ENCODE measurements around the gene CPTP. TPM values are rescaled to one million over a fixed set of nuclear protein-coding genes. Genes with fewer than 3 reads are reported as not detected.

Gene CPTP
- total RNA-seq, 1 experiment from 2014 or later: 22.2 TPM

DNA sequence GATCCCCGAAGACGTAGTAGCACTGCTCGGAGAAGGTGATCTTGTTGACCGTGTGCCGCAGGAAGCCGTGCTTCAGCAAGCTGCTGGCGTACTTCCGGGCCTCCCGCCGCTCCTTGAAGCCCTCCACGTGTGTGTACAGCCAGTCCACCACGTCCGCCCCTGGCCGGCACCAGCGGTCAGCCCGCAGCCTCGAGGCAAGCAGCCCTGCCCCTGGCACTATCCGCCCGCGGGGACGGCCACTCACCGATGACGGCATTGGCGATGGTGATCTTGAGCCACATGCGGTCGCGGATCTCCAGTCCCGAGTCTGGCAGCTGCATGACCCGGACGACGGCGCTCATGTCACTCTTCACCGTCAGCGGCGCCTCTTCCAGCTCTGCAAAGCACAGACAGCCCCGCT is 13.7 kb downstream of the CPTP start:
- in situ Hi-C loops (cut with HindIII; ENCODE audit: low pct_unique_long_range_greater_than_20kb, low sequenced_read_pairs): no loop called here
- no peak for DNase-seq (ENCODE audit: low read depth, low spot score)

DNA sequence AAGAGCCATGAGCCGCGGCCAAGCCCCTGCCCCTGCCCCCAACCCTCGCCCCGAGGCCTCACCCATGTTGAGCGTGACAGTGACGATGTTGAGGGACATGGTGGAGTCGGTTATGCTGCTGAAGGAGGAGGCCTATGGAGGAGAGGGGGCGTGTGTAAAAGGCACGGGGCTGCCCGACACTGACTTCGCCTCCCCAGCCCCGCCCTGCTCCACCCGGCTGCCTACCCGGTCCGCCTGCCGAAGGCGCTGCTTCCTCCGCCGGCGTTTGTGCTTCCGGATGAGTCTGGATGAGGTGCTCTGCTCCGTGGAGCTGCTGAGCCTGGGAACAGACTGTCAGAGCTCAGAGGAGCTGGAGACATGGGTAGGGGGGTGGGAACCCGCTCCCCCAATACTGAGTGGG is 15.6 kb downstream of the CPTP start:
- in situ Hi-C loops (cut with HindIII; ENCODE audit: low pct_unique_long_range_greater_than_20kb, low sequenced_read_pairs): no loop called here

DNA sequence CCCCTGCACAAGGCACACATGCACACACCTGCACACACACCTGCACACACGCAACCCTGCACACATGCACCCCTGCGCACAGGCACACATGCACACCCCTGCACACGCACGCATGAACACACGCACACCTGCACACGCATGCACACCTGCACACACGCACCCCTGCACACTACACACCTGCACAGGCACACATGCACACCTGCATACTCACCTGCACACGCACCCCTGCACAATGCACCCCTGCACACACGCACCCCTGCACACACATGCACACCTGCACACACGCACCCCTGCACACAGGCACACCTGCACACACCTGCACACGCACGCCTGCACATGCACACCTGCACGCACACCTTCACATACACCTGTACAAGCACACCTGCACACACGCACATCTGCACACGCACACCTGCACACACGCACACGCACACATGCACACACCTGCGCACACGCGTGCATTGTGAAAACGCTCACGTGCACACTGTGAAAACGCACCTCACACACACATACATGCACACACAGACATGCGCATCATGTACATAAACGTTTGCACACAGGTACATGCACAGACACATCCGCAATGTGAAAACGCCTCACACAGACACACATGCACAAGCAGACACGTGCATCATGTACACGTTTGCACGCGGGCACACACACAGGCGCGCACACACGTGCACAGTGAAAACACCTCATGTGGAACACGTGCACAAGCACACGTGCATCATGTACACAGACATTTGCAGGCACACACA is 16.4 kb downstream of the CPTP start:
- in situ Hi-C loops (cut with HindIII; ENCODE audit: low pct_unique_long_range_greater_than_20kb, low sequenced_read_pairs): no loop called here
- no peak for DNase-seq (ENCODE audit: low read depth, low spot score)

More for the DNA sequence above, 15.6 kb downstream of the CPTP start:
- DNase-seq (ENCODE audit: low read depth, low spot score): no peak

DNA sequence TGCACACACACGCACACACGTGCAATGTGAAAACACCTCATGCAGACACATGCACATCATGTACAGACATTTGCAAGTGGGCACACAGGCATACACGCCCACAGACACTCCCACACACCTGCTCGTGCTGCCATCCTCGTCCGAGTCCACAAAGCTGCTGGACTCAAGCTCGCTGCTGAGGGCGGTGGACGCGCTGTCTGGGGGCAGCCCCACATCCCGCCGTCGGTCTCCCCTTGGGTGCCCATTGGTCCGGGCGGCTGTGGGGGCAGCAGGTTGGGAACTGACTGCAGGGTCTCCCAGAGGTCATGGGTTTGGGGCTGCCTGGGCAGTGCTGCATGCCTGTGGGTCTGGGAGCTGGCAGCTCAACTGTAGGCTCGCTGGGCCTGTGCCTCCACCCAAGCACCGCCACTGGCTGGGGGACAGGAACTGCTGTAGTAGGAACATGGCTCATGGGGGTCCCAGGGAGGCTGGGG is 17.0 kb downstream of the CPTP start:
- in situ Hi-C loops (cut with HindIII; ENCODE audit: low pct_unique_long_range_greater_than_20kb, low sequenced_read_pairs): no loop called here
- no peak for DNase-seq (ENCODE audit: low read depth, low spot score)

DNA sequence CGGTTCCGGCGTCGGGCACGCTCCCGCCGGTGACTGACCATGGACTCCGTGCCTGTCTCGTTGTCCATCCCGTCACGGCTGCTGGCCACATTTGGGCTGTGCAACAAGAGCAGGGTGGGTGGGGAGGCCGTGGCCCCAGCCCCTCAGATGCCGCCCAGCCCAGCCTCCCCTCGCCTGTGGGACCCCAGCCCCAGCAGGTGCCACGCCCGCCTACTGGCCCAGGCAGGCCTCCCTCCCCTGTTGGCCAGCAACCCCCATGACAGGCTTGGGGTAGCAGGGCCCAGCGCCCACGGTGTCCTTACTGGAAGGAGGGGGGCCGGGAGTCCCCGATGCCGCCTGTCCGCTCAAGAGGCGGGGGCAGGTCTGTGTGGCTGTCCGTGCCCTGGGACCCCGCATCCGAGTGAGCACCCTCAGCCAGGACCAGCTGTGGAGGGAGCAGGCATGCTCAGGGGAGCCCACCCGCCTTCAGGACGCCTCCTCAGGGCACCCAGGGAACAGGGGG is 17.5 kb downstream of the CPTP start:
- DNase-seq (ENCODE audit: low read depth, low spot score): no peak
- in situ Hi-C loops (cut with HindIII; ENCODE audit: low pct_unique_long_range_greater_than_20kb, low sequenced_read_pairs): no loop called here

DNA sequence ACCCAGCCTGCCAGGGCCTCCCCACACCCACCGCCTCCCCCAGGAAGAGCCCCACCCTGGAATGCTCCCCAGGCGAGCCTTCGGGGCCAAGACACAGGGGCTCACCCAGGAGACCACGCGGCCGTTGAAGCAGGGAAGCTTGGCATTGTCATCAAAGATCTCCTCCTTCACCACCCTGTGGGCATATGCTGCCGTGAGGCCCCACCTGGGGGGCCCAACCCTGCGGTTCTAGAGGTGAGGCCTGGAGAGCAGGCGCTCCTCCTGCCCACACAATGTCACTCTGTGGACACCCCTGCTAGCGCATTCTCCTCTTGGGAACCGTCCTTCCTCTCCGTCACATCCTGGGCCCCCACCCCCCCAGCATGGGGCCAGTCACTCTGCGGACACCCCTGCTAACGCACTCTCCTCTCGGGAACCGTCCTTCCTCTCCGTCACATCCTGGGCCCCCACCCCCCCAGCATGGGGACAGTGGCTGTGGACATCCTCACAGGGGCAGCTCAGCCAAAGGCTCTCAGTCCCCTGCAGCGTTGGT is 18.0 kb downstream of the CPTP start:
- no peak for DNase-seq (ENCODE audit: low read depth, low spot score)
- in situ Hi-C loops (cut with HindIII; ENCODE audit: low pct_unique_long_range_greater_than_20kb, low sequenced_read_pairs): no loop called here

DNA sequence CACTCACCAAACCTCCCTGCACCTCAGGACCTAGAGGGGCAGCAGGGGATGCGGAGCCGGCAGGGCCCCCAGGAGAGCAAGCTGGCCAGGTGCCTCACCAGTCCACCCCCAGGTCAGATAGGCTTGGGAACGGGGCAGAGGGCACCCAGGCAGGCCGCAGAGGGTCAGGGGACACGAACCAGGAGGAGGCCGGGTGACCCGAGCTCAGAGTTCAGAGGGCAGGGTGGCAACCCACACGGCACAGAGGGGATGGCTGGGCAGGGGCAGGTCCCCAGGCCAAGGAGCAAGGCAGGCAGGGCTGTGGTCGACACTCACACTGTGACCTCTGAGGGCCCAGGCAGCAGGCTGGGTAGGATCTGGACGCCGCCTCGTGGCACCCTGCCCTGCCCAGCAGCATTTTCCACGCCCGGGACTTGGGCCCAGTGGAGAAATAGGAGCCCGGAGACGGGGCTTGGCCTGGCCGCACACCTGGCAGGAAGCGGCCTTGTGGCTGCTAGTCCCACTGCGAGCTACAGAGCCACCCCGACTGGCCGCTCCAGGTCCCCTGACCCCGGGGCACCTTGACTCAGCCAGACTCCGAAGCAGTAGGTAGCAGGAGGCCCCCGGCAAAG is 19.3 kb downstream of the CPTP start:
- DNase-seq (ENCODE audit: low read depth, low spot score): no peak
- in situ Hi-C loops (cut with HindIII; ENCODE audit: low pct_unique_long_range_greater_than_20kb, low sequenced_read_pairs): no loop called here

DNA sequence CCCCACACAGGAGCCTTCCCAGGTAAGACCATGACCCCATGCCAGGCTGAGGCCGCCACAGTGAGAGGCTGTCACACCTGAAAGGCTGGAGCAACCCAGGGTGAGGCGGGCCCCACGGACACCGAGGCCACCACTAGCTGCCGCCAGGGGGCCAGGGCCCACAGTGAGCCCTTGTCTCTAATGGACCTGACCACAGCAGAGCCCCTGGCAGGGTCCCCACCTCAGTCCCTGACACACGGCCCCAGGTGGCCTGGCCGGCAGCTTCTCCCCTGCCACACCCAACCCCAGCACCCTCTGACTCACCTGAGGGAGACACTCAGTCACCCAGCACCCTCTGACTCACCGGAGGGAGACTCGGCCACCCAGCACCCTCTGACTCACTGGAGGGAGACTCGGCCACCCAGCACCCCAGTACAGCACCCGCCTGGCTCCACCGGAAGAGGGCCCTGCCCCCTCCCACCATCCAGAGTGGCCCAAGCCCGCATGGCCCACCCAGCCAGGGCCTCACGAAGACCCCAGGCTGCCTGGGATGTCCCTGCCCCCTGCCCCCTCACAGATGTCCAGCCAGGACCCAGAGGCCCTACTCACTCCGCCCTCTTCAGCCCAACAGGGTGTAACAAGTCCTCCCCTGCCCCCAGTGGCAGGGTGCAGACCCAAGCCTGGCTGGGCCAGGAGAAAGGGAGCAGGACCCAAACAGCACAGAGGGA is 20.2 kb downstream of the CPTP start:
- in situ Hi-C loops (cut with HindIII; ENCODE audit: low pct_unique_long_range_greater_than_20kb, low sequenced_read_pairs): no loop called here

DNA sequence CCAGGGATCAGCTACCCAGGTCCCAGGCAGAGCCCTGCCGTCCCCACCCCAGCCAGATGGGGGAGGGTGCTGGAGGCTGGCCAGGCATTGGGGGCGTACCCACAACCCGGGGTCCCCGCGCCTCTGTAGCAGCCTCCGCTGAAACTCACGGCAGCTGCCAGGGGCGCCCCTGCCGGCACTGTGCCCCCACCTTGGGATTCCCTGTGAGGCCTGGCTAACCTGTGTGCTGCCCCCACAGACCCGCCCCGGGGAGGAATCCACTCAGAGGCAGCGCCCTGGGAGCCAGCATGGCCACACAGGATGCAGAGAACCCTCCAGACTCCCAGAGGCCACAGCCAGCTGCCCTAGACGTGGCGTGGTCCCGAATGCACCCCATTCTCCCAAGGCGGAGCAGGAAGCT is 20.8 kb downstream of the CPTP start:
- no peak for DNase-seq (ENCODE audit: low read depth, low spot score)

More for the DNA sequence above, 20.2 kb downstream of the CPTP start:
- DNase-seq (ENCODE audit: low read depth, low spot score): peak; percentile 50

DNA sequence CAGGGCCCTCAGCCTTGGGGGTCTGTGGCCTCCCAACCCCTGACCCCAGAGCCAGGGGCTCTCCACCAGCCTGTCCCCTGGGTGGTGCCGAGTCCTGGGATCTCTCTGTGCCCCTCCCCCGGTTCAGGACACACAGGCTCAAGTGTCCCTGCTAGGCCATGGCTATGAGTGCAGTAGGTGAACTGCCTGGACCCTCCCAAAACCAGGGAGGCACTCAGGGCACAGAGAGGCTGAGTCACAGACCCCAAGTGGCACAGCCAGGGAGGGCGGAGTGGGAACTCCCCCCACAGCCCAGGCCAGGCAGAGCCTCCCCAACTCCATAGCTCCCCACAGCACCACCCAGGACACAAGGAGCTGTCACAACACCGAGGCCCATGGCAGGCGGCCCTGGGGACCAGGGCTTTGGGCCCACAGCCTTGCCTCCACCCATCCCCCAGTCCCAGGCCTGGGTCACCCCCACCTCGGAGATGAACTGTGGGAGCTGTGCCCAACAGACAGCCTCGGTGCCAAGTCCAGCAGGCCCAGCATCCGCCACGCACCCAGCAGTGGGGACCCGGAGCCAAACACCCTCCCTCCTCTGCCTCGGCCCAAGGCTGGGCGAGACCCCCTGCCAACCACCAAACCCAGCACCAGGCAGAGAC is 21.4 kb downstream of the CPTP start:
- in situ Hi-C loops (cut with HindIII; ENCODE audit: low pct_unique_long_range_greater_than_20kb, low sequenced_read_pairs): no loop called here
- no peak for DNase-seq (ENCODE audit: low read depth, low spot score)

More for the DNA sequence above, 20.8 kb downstream of the CPTP start:
- in situ Hi-C loops (cut with HindIII; ENCODE audit: low pct_unique_long_range_greater_than_20kb, low sequenced_read_pairs): no loop called here

DNA sequence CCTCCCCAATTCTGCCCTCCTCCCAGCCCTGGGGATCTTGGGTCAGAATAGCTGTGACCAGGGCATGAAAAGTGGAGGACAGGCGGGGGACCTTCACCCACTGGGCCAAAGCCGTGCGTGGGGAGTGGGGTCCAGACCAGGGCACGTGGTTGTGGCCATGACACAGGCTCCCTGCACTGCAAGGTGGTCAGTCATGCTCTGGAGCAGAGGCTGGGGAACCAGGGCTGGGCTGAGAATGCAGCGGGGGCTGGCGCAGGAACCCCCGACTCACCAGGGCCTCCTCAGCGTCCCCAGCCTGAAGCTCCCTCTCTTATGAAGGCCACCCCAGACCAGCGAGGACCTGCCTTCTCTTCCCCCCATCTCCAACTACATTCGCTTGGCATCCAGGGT is 21.9 kb downstream of the CPTP start:
- in situ Hi-C loops (cut with HindIII; ENCODE audit: low pct_unique_long_range_greater_than_20kb, low sequenced_read_pairs): no loop called here
- DNase-seq (ENCODE audit: low read depth, low spot score): no peak

DNA sequence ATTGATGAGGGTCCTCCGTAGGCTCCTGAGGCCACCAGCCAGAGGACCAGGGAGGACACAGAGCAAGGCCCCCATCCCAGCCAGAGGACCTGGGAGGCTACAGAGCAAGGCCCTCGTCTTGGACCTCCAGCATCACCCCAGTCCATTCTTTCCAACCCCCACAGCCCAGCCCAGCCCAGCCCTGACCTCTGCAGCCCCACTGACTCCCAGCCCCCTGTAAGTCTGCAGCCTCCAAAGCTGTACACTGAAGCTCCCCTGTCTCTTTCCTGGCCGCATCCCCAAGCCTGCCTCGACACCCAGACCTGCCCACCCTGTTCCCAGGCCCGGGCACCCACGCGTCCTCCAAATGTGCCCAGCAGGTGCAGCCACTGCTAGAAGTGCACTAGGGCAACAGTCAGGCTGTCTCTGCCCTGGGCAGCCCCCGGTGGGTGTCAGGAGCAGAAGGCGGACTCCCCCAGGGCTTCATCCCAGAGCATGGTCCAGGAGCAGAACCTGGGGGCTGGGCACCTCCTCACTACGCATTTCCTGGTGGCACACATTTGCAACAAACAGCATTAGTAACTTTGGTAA is 22.5 kb downstream of the CPTP start:
- no peak for DNase-seq (ENCODE audit: low read depth, low spot score)
- in situ Hi-C loops (cut with HindIII; ENCODE audit: low pct_unique_long_range_greater_than_20kb, low sequenced_read_pairs): no loop called here

DNA sequence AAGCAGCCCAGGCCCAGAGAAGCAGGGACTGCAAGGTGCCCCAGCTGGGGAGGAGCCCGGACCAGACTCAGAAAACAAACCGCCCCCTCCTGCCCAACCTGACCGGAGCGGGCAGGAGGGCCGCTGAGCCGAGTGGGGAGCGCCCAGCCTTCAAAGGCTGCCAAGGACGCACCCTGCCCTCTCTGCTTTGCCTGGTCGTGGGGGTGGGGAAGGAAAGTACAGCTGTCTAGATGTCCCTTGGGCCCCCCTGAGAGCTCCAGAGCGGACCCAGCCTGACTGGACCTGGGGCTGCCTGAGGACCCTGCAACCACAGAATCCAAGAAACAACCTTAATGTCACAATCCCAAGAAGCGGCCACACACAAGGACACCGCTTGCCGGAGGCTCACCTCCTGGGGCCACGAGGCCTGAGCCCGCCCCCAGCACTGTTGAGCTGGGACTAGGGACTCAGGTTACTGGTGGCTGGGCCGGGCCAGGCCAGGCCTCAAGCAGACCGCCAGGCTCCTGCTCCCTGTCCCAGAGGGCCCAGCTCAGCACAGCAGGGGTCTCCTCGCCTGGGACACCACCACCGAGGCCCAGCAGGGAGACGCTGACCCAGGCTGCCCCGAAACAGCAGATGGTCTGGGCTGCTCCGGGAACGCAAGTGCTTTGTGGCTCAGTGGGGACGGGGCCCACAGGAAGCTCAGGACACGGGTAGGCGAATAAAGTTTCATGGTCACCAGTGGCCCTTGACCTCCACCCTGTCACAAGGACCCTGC is 23.2 kb downstream of the CPTP start:
- in situ Hi-C loops (cut with HindIII; ENCODE audit: low pct_unique_long_range_greater_than_20kb, low sequenced_read_pairs): no loop called here
- DNase-seq (ENCODE audit: low read depth, low spot score): no peak

DNA sequence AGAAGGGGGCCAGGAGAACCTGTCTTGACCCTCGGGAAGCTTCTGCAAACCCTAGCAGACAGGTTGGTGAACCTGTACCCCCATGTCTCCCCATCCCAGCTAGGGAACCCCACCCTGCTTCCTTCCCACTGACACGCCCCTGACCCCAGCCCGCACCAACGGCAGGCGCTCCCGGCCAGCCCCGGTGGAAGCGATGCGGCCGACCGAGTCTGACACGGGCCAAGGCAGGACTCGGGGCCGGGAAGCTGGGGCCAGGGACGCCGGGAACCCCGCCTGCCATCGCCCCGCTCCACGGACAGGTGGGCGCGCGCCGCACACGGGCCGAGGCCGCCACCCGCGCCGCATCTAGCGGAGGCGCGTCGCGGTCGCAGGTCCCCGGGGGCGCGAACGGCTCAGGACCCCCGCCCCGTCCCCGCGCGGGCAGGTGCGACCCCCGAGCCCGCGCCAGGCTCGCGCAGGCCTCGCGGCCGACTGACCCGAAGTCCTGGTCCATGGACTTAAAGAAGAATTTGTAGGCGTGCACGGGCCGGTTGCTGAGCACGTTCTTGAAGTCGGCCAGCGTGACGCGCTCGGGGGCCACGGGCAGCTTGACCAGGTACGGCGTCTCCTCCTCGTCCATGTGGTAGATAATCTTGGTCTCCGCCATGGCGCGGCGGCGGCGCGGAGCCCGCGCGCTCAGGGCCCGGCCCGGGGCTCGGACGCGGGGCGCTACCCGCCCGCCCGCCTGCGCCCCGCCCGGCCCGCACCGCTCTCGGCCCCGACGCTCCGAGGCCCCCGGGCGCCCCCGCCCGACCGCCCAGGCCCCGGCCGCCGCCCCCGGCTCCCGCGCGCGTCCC is 24.0 kb downstream of the CPTP start:
- no peak for DNase-seq (ENCODE audit: low read depth, low spot score)

DNA sequence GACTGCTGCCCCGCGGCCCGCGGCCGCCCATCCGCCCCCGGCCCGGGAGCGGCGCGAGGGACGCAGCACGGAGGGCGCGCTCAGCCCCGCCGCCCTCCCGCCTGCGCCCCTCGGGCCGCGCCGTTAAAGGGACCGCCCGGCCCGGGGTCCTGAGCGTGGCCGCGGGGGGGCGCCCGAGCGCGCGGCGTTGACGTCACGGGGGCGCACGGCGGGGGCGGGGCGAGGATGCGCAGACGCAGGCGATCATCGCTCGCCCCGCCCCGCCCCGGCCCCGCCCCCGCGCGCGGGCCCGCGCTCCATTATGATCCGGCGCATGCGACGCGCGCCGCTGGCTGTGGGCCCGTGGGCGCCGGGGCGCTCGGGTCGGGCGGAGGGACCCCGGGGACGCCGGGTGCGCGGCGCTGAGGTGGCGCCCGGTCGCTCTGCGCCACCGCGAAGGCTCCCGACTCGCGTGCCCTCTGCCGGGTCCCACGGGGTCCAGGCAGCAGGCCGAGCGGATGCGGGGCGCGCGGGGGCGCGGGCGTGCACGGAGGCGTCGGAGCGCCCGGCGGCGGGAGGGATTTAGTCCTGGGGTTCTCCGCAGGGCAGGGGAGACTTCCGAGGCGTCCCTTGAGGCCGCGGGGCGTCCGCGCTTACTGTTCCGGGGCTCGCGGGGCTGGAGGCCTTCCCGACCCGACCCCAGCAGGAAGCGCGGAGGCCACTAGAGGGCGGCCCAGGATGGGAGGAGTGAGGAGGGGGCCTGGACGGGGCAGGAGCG is 24.8 kb downstream of the CPTP start, which contains the start of gene DVL1:
Gene DVL1, minus strand, starts transcription at position 163 of the 757 bp plus-strand sequence. CDS start 353 bp downstream, outside the sequence.
- in situ Hi-C loops (cut with HindIII; ENCODE audit: low pct_unique_long_range_greater_than_20kb, low sequenced_read_pairs): no loop called here
- peak; percentile 53 for DNase-seq (ENCODE audit: low read depth, low spot score)

More for the DNA sequence above, 24.0 kb downstream of the CPTP start:
- in situ Hi-C loops (cut with HindIII; ENCODE audit: low pct_unique_long_range_greater_than_20kb, low sequenced_read_pairs): no loop called here

Measured in SK-MEL-5 (cell line).